Stimulated activated CD4-positive, alpha-beta T cell treated with anti-CD3 and anti-CD28 coated beads, Interleukin-2, amount 100 ng/mL, for 24 hours (primary cell): ENCODE data around the gene CRYGN.
A peak's percentile ranks its signal among the peaks of the same experiment; 100 is the strongest.

ENCODE experiments used
- DNase-seq, 2 donors: peaks; one replicate each; pipeline ENCODE4 v3.0.0-alpha.2; 2020

CRYGN gene

GRCh38 chr7:151437866-151438516, 1.9 kb downstream of the CRYGN start:
- no peak for DNase-seq

- no peak for DNase-seq
These were observed 2.8 kb downstream of the CRYGN start for GRCh38 chr7:151437159-151437553.

- no peak for DNase-seq
These were observed 3.3 kb downstream of the CRYGN start for GRCh38 chr7:151436446-151437158.

- DNase-seq = no peak
These were observed 4.0 kb downstream of the CRYGN start for GRCh38 chr7:151435971-151436370.

- DNase-seq = no peak
These were observed 4.6 kb downstream of the CRYGN start for GRCh38 chr7:151435103-151435916.

GRCh38 chr7:151434549-151434948, 5.4 kb downstream of the CRYGN start:
- no peak for DNase-seq

- DNase-seq = no peak
These were observed 6.1 kb downstream of the CRYGN start for GRCh38 chr7:151433721-151434400.

GRCh38 chr7:151432658-151433521, 7.1 kb downstream of the CRYGN start:
- DNase-seq = peak; percentile 62 to 64

- DNase-seq = no peak
These were observed 8.1 kb downstream of the CRYGN start for GRCh38 chr7:151431768-151432311.

GRCh38 chr7:151431281-151431767, 8.6 kb downstream of the CRYGN start:
- no peak for DNase-seq

- no peak for DNase-seq
These were observed 9.3 kb downstream of the CRYGN start for GRCh38 chr7:151430391-151431205.

GRCh38 chr7:151429560-151430331, 10.2 kb downstream of the CRYGN start:
- DNase-seq = no peak

GRCh38 chr7:151429237-151429559, 10.7 kb downstream of the CRYGN start:
- no peak for DNase-seq

- DNase-seq = no peak
These were observed 11.3 kb downstream of the CRYGN start for GRCh38 chr7:151428378-151429236.

GRCh38 chr7:151427705-151428377, 12.1 kb downstream of the CRYGN start:
- DNase-seq = no peak

- DNase-seq = no peak
These were observed 12.8 kb downstream of the CRYGN start for GRCh38 chr7:151426904-151427704.

GRCh38 chr7:151426441-151426903, 13.5 kb downstream of the CRYGN start:
- no peak for DNase-seq
